ENCODE data around the gene FBXO46.

Gene FBXO46, protein sequence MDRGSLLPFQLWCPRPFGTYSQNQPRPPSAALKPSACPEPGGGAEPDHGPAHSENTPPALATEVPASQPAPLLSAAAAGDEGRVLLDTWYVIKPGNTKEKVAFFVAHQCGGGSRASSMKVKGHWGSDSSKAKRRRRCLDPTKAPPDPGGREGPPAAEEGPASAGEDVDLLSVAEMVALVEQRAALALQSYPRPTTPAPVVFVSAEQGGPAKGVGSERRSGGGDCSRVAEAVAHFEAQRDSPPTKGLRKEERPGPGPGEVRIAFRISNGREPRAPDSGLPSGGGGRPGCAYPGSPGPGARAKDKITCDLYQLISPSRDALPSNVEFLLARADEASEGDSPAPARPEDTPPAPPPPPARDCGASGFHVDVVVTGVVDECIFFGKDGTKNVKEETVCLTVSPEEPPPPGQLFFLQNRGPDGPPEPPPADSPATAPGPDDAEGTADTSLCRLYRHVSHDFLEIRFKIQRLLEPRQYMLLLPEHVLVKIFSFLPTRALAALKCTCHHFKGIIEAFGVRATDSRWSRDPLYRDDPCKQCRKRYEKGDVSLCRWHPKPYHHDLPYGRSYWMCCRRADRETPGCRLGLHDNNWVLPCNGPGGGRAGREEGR

DNA sequence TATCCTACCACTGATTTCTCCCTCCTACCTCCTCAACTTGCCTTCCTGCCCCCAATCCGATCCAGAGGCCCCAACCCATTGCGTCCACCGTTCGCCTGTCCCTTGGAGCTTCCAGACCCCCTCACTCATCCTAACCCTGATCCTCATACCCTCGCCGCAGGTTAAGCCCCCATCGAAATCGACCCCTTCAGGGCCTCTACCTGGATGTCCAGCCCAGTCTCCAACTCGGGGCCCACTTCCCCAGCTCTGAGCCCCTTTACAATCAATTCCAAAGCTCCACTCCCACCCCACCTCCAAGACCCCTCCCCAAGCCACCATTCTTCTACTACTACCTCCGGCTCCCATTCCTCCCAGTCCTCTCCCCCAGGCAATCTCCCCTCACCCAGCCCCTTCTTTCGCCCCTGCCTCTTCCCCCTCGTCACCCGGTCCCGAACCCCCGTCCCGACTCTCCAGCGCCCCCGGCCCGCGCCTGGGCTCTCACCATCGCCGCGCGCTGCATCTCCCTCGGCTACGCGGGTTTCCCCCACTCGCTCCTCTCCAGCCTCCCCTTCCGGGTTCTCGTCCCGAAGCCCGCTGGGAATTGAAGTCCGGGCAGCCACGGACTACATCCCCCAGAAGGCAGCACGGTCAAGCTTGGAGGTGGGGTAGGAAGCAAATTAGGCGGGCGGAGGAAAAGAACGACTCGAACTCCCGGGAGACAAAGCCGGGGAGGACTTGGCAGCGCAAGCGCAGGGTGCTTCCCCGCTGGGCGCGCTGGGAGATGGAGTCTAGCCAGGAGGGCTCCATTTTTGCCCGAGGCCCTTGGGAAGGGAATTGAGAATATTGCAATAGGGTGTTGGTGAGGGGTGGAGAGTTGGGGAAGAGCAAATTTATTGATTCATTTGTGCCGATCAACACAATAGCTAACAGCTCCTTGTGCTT, at the start of gene FBXO46:
Gene FBXO46, minus strand, starts transcription at position 529 of the 921 bp plus-strand sequence. CDS start 17,401 bp downstream, outside the sequence.
- DNase-seq (ENCODE audit: low read depth, low spot score), result peak; percentile 89

DNA sequence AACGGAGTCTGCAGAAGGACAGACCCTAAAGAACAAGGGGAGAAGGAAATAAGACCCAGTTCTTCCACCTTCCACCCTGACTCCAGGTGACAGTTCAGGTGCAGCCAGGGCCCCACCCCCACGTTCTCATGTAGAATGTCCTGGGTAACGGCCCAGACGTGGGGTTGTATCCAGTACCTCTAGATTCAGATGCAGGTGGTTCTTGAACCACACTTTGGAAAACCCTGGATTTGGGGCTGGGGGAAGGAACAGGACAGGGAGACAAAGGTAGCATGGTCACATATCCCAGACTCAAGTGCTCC, 49.4 kb upstream of the FBXO46 start:
- no peak for DNase-seq (ENCODE audit: low read depth, low spot score)

DNA sequence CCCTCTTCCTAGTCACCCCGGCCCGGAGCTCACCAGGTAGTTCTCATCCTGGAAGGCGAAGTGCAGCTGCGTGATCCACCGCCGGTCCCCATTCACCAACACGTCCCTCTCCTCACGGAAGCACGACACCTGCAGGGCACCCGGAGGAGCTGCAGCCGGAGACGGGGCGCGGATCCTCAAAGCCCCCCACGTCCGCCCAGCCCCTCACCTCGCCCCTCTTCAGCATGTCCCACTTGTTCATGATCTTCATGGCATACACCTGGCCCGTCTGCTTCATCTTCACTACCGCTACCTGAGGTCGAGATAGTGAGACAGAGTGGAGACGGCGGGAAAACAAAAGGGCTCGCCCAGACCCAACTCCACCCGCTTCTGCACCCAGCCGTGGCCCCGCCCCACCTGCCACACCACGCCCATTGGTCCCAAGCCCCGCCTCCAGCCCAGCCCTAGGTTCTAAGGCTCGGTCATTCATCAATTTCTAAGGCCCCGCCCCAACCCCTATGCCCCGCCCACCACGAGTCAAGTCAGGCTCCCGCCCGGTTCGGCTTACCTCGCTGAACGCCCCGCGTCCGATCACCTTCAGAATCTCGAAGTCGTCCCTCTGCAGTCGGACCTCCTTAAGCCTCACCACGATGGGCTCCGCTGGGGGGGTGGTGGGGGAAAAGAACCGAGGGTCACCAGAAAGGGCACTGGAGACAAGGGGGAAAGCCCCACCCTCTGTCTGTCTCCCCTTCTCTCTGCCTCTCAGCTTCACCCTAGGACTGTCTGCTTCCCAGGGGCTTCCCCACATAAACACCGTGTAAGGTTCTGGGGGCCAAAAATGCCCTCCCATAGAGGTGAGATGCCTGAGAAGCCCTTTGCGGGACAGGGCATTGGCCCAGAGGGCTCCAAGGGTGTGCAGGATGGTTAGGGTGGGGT, 48.8 kb upstream of the FBXO46 start:
- DNase-seq (ENCODE audit: low read depth, low spot score), result no peak

DNA sequence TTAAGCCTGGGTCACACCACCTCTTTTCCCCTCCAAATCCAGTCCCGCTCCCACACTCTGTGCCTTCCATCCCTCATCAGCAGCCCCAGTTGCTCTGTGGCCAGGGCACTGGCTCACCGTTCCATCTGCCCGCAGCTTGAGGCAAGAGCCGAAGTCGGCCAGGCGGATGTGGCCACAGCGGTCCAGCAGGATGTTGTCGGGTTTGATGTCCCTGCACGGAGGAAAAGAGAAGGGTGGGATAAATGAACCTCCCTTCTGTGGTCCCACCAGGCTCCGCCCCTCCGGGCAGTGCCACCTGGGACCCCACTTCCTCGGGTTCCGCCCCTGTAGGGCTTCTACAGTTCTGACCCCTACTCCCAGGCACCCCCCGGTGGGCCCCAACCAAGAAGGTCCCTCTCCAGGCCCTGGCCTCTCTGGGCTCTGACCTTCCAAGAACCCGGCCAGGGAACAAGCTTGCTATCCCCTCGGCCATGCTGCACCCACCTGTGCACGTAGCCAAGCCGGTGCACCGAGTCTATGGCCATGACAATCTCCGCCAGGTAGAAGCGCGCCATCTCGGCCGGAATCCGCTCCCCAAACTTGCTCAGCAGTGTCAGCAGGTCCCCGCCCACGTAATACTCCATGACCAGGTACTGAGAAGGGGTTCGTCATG, 47.4 kb upstream of the FBXO46 start:
- no peak for DNase-seq (ENCODE audit: low read depth, low spot score)

DNA sequence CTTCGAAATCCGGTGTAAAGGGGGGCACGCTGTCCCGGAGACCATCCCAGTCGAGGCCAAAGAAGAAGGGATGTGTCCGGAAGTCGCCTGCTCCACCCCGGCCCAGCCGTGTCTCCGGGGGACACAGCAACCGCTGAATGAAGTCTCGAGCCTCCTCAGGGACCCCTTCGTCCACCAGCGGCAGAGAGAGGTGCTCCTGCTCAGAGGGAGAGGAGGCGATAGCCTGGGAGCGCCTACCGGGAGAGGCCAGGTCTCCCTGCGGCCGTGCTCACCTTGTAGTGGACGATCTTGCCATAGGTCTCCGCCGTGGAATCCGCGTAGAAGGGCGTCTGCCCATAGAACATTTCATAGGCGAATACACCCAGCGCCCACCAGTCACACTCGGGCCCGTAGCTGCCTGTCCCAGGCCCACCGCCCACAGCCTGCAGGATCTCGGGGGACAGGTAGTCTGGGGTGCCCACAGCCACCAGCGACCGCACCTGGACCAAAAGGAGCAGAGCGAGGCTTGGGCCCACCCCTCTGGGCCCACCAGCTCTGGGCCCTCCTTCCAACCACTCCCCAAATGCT, 46.8 kb upstream of the FBXO46 start:
- no peak for DNase-seq (ENCODE audit: low read depth, low spot score)

DNA sequence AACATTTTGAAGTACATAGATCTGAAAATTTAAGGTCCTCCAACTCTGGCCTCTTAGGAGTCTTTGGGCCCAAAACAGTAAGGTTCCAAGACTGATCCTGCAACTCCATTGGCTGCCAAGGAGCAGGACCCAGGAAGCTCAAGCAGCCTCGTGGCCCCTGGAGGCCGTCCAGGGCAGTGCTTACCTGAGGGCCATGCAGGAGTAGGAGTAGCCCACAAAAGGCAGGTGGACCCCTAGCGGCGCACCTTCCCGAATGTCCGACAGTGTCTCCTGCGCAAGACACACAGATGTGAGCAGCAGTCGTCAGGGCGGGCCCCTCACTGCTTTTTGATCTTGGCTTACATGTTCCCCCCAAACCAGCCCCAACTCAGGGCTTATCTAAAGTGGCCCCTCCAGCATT, 44.1 kb upstream of the FBXO46 start:
- DNase-seq (ENCODE audit: low read depth, low spot score), result no peak

DNA sequence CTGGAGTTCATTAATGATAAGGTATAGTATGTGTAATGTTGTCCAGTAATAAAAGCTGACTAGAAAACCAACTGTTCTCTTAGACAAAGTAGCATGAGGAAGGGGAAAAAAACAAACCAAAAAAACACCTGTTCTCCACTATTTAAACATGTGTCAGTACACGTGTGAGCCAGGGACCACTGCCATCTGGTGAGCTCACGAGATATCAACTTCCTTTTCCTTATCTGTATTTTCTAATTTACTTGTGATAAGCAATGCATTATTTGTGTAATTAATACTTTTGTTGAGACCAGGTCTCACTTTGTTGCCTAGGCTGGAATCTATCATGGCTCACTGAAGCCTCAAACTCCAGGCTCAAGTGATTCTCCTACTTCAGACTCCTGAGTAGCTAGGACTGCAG, 42.7 kb upstream of the FBXO46 start:
- no peak for DNase-seq (ENCODE audit: low read depth, low spot score)

DNA sequence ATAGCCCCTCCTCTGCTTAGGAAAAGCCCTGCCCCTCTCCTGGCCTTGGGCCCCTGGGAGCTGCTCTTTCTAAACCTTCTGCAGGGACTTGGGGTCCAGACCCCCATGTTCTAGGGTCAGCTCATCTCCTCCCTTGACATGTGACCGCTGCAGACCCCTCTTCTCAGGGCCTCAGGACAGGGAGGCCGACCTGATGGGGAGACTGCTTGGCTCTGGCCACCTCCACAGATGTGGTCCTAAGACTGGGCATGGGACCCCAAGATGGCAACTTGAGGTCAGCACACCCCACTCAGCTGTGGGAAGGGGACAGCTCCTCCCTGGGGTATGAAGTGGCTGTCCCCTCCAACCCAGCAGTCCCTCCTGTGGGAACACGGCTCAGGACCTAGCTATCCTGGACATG, 42.2 kb upstream of the FBXO46 start:
- DNase-seq (ENCODE audit: low read depth, low spot score), result no peak

DNA sequence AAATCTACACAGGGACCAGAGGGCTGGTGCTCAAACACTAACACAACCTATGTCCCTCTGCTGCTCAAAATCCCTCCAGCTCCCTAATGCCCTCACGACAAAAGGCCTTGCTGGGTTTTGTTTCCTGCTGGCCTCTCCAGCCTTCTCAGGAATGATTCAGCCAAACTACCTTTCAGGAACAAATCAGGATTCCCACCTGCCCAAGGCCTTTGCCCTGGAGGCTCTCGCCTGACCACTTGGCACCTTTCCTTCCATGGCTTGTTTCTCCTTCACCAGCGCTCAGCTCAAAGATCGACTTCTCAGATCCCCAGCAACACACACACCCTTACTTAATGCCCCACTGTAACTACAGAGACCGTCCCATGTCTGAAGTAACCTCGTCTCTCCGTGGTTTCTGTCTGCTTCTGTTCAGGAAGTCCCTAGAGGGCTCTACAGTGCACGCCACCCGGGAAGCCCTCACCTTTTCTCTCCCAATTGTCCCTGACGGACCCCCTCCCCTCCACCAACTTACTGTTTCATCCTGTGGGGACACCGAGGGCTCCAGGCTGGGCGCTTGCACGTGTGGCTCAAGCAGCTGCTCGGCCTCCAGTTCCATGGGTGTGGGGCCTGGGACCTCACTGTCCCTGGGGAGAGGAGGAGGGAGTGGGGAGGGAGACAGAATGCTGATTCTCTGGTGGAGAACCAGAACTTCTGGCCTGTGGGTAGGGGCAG, 41.6 kb upstream of the FBXO46 start:
- DNase-seq (ENCODE audit: low read depth, low spot score), result no peak

DNA sequence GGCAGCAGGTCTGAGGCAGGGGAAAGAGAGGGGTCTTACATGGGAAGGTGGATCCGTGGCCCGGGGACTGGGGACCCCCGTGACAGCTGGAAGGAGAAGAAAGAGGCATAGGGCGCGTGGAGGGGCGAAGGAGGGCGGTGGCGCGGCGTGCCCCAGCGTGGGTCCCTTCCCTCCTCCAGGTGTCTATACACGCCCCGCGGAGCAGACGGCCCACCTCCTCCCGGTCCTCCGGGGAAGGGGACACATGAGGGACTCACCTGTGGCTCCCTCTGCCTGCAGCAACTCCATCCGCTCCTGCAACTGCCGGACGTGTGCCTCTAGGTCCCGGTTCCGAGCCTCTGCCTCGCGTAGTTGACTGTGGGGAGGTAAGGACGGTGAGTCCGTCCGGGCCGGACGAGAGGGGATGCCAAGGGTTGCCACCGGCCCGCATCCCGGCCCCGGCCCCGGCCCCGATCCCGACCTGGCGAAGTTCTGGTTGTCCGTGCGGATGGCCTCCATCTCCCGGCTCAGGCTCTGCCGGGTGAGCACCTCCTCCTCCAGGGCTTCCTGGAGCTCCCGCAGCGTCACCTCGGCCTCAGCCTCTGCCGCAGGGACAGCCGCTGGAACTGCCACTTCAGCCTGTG, 40.7 kb upstream of the FBXO46 start:
- DNase-seq (ENCODE audit: low read depth, low spot score), result no peak

DNA sequence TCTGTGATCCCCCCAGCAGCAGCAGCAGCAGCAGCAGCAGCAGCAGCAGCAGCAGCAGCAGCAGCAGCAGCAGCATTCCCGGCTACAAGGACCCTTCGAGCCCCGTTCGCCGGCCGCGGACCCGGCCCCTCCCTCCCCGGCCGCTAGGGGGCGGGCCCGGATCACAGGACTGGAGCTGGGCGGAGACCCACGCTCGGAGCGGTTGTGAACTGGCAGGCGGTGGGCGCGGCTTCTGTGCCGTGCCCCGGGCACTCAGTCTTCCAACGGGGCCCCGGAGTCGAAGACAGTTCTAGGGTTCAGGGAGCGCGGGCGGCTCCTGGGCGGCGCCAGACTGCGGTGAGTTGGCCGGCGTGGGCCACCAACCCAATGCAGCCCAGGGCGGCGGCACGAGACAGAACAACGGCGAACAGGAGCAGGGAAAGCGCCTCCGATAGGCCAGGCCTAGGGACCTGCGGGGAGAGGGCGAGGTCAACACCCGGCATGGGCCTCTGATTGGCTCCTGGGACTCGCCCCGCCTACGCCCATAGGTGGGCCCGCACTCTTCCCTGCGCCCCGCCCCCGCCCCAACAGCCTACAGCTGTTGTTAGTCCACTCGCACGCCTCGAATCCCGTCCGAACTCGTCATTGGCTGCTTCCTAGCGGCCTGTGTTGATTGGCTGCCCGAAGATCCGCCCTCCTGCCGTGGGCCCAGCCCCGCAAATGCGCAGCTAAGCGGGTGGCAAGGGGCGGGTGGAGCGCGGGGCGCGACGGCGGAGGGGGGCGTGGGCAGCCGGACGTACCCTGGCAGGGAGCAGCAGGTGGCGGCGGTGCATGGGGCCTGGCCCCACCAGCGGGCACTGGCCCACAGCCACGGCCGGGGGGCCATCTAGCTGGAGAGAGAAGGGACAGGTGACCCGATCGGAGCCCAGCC, 39.8 kb upstream of the FBXO46 start:
- DNase-seq (ENCODE audit: low read depth, low spot score), result peak; percentile 95

DNA sequence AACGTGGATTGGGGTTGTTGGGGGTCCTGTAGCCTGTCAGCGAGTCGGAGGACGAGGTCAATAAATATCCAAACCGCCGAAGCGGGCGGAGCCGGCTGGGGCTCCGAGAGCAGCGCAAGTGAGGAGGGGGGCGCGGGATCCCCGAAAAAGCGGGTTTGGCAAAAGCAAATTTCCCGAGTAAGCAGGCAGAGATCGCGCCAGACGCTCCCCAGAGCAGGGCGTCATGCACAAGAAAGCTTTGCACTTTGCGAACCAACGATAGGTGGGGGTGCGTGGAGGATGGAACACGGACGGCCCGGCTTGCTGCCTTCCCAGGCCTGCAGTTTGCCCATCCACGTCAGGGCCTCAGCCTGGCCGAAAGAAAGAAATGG, 39.1 kb upstream of the FBXO46 start:
- DNase-seq (ENCODE audit: low read depth, low spot score), result no peak

DNA sequence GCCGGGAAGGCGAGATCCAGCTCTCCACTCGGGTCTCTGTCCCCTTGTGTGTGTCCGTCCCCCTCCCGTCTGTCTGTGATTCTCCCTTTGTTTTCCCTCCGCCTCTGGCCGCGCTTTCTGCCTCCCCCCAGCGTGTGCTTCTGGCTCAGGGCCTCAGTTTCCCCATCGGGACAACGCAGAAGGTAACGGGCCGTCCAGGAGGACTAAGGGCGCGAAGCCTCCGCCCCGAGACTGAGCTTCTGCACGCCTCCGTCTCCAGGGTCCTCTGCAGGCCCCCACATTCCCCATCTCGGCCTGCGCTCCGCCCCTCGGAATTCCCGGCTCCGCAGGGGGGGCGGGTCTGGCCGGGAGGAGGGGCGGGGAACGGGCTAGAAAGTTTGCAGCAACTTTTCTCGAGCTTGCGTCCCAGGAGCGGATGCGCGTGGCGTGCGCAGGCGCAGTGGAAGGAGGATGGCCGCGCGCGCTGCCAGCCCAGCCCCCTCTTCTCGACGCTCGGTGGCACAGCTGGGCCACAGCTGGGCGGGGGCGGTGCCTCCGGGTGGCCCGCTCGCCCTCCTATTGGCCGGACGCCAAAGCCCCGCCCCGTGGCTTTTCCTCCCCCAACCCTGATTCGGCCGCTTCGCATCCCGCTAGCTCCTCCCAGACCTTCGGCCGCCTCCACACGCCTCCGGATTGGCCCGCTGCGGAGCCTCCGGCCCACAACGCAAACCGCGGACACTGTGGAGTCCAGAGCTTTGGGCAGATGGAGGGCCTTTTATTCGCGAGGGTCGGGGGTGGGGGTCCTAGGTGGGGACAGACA, 38.5 kb upstream of the FBXO46 start, which contains the start of gene SIX5:
Gene SIX5, minus strand, starts transcription at position 269 of the 799 bp plus-strand sequence. CDS start 408 bp downstream, outside the sequence.
- peak; percentile 97 for DNase-seq (ENCODE audit: low read depth, low spot score)

DNA sequence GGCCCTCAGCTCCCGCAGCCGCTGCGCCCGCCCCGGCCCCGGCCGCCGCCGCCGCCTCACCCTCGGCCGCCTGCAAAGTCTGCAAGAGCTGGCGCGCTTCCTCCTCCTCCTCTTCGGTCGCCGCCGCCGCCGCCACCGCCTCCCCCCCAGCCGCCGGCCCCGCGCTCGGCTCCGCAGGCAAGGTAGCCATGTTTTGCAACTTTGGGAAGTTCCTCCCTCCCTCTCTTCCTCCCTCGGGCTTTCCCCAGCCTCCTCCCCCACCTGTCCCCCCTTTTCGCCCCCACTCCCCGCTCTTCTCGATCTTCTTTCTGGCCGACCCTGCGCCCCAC, 37.9 kb upstream of the FBXO46 start:
- no peak for DNase-seq (ENCODE audit: low read depth, low spot score)

DNA sequence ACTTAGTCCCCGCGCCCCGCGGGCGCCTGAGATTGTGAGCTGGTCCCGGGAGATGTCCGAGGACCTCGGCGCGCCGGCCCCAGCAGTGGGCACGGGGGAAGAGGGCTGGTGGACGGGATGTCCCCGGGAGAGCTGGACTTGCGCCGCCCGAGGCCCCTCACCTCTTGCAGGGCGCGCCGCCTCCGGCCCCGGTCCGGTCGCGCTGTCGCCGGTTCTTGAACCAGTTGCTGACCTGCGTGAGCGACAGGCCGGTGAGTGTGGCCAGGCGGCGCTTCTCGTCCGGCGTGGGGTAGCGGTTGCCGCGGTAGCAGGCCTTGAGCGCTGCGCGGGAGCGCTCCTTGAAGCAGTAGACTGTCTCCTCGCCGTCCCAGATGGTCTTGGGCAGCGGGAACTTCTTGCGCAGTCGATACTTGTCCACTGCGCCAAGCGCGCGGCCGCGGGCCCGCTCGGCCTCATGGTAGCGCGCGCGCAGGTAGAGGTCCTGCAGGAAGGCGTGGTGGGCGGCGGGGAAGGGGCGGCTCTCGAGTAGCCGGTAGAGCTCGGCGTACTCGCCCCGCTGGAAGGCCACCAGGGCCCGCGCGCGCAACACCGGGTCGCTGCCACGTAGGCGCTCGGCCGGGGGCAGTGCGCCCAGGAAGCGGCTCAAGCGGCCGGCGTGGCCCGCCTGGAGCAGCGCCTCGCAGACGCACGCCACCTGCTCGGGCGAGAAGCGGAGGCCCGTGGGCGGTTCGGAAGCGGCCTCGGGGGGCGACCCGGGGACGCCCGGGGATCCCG, 37.4 kb upstream of the FBXO46 start:
- DNase-seq (ENCODE audit: low read depth, low spot score), result peak; percentile 37

DNA sequence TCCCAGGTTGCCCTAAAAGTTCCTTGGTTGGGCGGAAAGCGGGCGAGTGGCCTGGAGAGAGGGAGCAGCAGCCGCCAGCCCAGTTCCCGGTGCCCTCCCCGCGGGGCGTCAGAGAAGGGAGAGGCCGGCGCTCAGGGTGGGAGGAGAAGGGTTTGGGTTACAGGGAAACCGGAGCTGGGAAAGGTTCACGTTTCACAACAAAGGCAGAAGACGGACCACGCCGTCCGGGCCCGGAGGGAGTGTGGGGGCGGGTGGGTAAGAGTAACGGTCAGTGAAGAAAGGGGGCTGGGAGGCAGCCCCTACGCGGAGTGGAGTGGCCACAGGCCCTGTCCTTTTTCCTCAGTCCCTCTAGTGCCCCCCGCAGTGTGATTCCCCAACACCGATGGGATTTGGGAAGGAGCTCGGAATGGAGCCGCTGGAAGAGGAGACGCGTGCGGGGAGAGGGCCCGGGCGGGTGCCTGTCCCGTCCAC, 36.7 kb upstream of the FBXO46 start:
- DNase-seq (ENCODE audit: low read depth, low spot score), result peak; percentile 63
